ENCODE measurements around the gene MRGPRE. TPM values are rescaled to one million over a fixed set of nuclear protein-coding genes. Genes with fewer than 3 reads are reported as not detected.

The MRGPRE gene
- total and polyA plus RNA-seq, 2 donors (not counting 1 experiment from before 2014, with no cell fraction given) = not detected

- Mint-ChIP-seq H3K27me3 (no peaks in the 10 kb centered on the region), H3K27ac (no peak overlapping the region), H3K4me3 (no peak overlapping the region), H3K9me3 (ENCODE audit: insufficient read depth) (no peaks in the 10 kb centered on the region), H3K4me1 (no peaks in the 10 kb centered on the region)
- Histone ChIP-seq H3K36me3 (replicated peaks in 1 of 2; ENCODE audit: control extremely low read depth in 1 of 2, control insufficient read depth in 1 of 2, extremely low read depth in 1 of 2, insufficient read depth in 2 of 2, low read length in 1 of 2) (no peaks in the 10 kb centered on the region), H3K4me3 (ENCODE audit: control extremely low read depth in 1 of 5, extremely low read depth in 1 of 5, insufficient read depth in 1 of 5, low read depth in 2 of 5, low read length in 4 of 5) (no peak overlapping the region), H3K9me3 (ENCODE audit: control extremely low read depth in 1 of 3, control insufficient read depth in 2 of 3, insufficient read depth in 1 of 3, low read length in 2 of 3) (no peaks in the 10 kb centered on the region), H3K9ac (ENCODE audit: low read length) (no peak overlapping the region), H3K4me2 (replicated peaks; ENCODE audit: low read depth, low read length, poor library complexity, severe bottlenecking) (no peak overlapping the region), H3K79me2 (ENCODE audit: control insufficient read depth, insufficient read depth, low read length) (no peaks in the 10 kb centered on the region), H3K27ac (ENCODE audit: low read length in 2 of 2) (no peak overlapping the region), H2AFZ (ENCODE audit: insufficient read depth, low read depth, low read length, poor library complexity, severe bottlenecking) (no peak overlapping the region), H3K4me1 (ENCODE audit: control insufficient read depth in 2 of 2, insufficient read depth in 2 of 2, low read length in 2 of 2) (no peaks in the 10 kb centered on the region), H3K27me3 (replicated peaks in 1 of 4; ENCODE audit: control extremely low read depth in 1 of 4, control insufficient read depth in 3 of 4, insufficient read depth in 4 of 4, low read length in 3 of 4) (no peaks in the 10 kb centered on the region), H4K20me1 (ENCODE audit: control insufficient read depth, insufficient read depth, low read length, poor library complexity, severe bottlenecking) (no peaks in the 10 kb centered on the region)
- no peak for DNase-seq
- WGBS (ENCODE audit: insufficient coverage) = 85% methylated on average over 6 of the region's 6 CpGs
- ChIA-PET CTCF (no interaction called here), POLR2A (no interaction called here)
- ATAC-seq (ENCODE audit: low read depth) = no peak
- intact Hi-C loops (cut with micrococcal nuclease) = no loop called here
- no peak for TF ChIP-seq EZH2 (IDR thresholded peaks at IDR 0.05; ENCODE audit: borderline replicate concordance, insufficient read depth, low read depth, low read length, poor library complexity, severe bottlenecking)
- TF ChIP-seq, protein P1, sequence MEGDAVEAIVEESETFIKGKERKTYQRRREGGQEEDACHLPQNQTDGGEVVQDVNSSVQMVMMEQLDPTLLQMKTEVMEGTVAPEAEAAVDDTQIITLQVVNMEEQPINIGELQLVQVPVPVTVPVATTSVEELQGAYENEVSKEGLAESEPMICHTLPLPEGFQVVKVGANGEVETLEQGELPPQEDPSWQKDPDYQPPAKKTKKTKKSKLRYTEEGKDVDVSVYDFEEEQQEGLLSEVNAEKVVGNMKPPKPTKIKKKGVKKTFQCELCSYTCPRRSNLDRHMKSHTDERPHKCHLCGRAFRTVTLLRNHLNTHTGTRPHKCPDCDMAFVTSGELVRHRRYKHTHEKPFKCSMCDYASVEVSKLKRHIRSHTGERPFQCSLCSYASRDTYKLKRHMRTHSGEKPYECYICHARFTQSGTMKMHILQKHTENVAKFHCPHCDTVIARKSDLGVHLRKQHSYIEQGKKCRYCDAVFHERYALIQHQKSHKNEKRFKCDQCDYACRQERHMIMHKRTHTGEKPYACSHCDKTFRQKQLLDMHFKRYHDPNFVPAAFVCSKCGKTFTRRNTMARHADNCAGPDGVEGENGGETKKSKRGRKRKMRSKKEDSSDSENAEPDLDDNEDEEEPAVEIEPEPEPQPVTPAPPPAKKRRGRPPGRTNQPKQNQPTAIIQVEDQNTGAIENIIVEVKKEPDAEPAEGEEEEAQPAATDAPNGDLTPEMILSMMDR (IDR thresholded peaks at IDR 0.05) = no peak
These were observed 717 bp downstream of the MRGPRE start for GRCh38 chr11:3231550-3231850.

DNA sequence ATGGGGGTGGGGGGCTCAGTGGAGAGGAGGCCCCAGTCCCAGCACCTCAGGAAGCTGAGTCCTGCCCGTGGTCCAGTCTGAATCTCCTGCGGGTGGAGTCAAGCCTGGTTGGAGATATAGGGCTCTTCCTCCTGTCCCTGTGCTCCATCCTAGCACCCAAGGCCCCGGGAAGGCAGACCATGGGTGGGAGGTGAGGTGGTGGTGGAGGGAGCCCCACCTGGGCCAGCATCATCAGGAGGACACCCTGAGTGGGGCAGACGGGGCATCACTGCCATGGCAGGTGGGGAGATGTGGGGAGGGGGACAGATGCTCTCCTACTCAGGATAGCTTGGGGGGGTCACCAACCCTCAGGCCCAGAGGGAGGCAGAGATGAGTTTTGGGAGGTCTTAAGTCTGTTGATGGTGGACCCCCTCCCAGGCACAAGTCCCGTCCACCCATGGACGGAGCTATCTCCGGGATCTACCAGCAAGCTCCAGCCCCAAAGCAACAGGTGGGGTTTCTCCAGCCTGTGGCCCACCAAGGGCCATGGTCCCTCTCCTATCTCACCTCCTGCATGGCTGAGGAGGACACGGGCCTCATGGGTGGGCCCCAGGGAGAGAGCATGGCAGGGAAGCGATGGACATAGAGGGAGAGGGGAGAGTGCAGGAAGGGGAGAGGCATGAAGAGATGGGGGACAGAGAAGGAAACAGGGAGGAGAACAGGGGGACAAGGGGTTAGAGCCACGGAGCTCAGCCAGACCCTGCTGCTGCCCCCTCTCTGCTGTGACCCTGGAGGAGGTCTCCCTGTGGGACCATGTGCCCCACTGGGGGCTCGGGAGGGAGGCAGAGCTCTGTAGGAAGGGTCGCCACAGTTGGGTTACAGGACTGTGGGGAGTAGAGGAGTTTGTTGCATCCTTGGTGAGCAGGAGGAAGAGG, 1.3 kb downstream of the MRGPRE start:
- 79% methylated on average over 9 of the region's 12 CpGs for WGBS (ENCODE audit: insufficient coverage)
- H3K4me3 Mint-ChIP-seq = no peak overlapping the region
- ChIA-PET POLR2A (no interaction called here), CTCF (no interaction called here)
- intact Hi-C loops (cut with micrococcal nuclease) = no loop called here
- H3K27ac ChIP-seq (ENCODE audit: low read length in 2 of 2) = no peak overlapping the region
- H3K27me3 Mint-ChIP-seq = no peaks in the 10 kb centered on the region
- DNase-seq (no peak), ATAC-seq (ENCODE audit: low read depth) (no peak)
- no peak overlapping the region for H3K27ac Mint-ChIP-seq
- H3K4me3 ChIP-seq (ENCODE audit: control extremely low read depth in 1 of 5, extremely low read depth in 1 of 5, insufficient read depth in 1 of 5, low read depth in 2 of 5, low read length in 4 of 5) = no peak overlapping the region
- H3K9ac ChIP-seq (ENCODE audit: low read length) = no peak overlapping the region
- TF ChIP-seq, protein P1 (IDR thresholded peaks at IDR 0.05) = no peak
- TF ChIP-seq EZH2 (IDR thresholded peaks at IDR 0.05; ENCODE audit: borderline replicate concordance, insufficient read depth, low read depth, low read length, poor library complexity, severe bottlenecking) = no peak
- H3K9me3 Mint-ChIP-seq (ENCODE audit: insufficient read depth) = no peaks in the 10 kb centered on the region
- no peaks in the 10 kb centered on the region for H3K4me1 ChIP-seq (ENCODE audit: control insufficient read depth in 2 of 2, insufficient read depth in 2 of 2, low read length in 2 of 2)
- H3K4me2 ChIP-seq (replicated peaks; ENCODE audit: low read depth, low read length, poor library complexity, severe bottlenecking) = no peak overlapping the region
- no peaks in the 10 kb centered on the region for H3K79me2 ChIP-seq (ENCODE audit: control insufficient read depth, insufficient read depth, low read length)
- no peaks in the 10 kb centered on the region for H4K20me1 ChIP-seq (ENCODE audit: control insufficient read depth, insufficient read depth, low read length, poor library complexity, severe bottlenecking)
- no peaks in the 10 kb centered on the region for H3K27me3 ChIP-seq (replicated peaks in 1 of 4; ENCODE audit: control extremely low read depth in 1 of 4, control insufficient read depth in 3 of 4, insufficient read depth in 4 of 4, low read length in 3 of 4)
- no peaks in the 10 kb centered on the region for H3K9me3 ChIP-seq (ENCODE audit: control extremely low read depth in 1 of 3, control insufficient read depth in 2 of 3, insufficient read depth in 1 of 3, low read length in 2 of 3)
- H2AFZ ChIP-seq (ENCODE audit: insufficient read depth, low read depth, low read length, poor library complexity, severe bottlenecking) = no peak overlapping the region
- H3K36me3 ChIP-seq (replicated peaks in 1 of 2; ENCODE audit: control extremely low read depth in 1 of 2, control insufficient read depth in 1 of 2, extremely low read depth in 1 of 2, insufficient read depth in 2 of 2, low read length in 1 of 2) = no peaks in the 10 kb centered on the region
- H3K4me1 Mint-ChIP-seq = no peaks in the 10 kb centered on the region

Measured in B cell (primary cell).